ENCODE measurements around the gene METTL21A. TPM values are rescaled to one million over a fixed set of nuclear protein-coding genes. Genes with fewer than 3 reads are reported as not detected.

The METTL21A gene
- total and polyA plus RNA-seq, 2 experiments from 2014 or later = 26.9 to 34.6 TPM

DNA sequence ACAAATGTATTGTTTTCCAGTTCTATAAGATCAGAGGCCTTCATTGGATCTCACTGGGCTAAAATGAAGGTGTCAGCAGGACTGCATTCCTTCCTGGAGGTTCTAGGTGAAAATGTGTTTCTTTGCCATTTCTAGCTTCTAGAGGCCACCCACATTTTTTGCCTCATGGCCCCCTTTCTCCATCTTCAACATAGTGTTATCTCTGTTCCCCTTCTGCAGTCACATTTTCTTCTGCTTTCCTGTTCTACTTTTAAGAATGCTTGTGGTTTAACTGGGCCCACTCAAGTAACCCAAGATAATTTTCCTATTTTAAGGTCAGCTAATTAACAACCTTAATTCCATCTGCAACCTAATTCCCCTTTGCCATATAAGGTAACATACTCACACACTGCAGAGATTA, 36.1 kb downstream of the METTL21A start:
- Histone ChIP-seq H3K4me2 (no peak overlapping the region), H3K4me3 (no peak overlapping the region), H3K27me3 (no peaks in the 10 kb centered on the region), H3K9me2 (replicated peaks; ENCODE audit: insufficient read depth) (no peaks in the 10 kb centered on the region), H3K79me2 (peaks cover 4% of the 10 kb centered on the region), H3K4me1 (ENCODE audit: insufficient read depth) (no peaks in the 10 kb centered on the region), H3K36me3 (replicated peaks; ENCODE audit: insufficient read depth, low read depth) (peaks cover 3% of the 10 kb centered on the region), H2AFZ (no peak overlapping the region), H3K9me3 (ENCODE audit: low read depth) (peaks cover 8% of the 10 kb centered on the region), H3K27ac (no peak overlapping the region), H4K20me1 (ENCODE audit: insufficient read depth, poor library complexity, severe bottlenecking) (no peaks in the 10 kb centered on the region)
- TF ChIP-seq, protein P1, sequence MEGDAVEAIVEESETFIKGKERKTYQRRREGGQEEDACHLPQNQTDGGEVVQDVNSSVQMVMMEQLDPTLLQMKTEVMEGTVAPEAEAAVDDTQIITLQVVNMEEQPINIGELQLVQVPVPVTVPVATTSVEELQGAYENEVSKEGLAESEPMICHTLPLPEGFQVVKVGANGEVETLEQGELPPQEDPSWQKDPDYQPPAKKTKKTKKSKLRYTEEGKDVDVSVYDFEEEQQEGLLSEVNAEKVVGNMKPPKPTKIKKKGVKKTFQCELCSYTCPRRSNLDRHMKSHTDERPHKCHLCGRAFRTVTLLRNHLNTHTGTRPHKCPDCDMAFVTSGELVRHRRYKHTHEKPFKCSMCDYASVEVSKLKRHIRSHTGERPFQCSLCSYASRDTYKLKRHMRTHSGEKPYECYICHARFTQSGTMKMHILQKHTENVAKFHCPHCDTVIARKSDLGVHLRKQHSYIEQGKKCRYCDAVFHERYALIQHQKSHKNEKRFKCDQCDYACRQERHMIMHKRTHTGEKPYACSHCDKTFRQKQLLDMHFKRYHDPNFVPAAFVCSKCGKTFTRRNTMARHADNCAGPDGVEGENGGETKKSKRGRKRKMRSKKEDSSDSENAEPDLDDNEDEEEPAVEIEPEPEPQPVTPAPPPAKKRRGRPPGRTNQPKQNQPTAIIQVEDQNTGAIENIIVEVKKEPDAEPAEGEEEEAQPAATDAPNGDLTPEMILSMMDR (IDR thresholded peaks at IDR 0.05; ENCODE audit: poor library complexity) = no peak
- no peak for TF ChIP-seq EZH2 (IDR thresholded peaks at IDR 0.05; ENCODE audit: borderline replicate concordance)
- TF ChIP-seq EZH2phosphoT487 (IDR thresholded peaks at IDR 0.05; ENCODE audit: low read depth, severe bottlenecking, unreplicated experiment) = no peak
- no peak for DNase-seq (ENCODE audit: low spot score)

DNA sequence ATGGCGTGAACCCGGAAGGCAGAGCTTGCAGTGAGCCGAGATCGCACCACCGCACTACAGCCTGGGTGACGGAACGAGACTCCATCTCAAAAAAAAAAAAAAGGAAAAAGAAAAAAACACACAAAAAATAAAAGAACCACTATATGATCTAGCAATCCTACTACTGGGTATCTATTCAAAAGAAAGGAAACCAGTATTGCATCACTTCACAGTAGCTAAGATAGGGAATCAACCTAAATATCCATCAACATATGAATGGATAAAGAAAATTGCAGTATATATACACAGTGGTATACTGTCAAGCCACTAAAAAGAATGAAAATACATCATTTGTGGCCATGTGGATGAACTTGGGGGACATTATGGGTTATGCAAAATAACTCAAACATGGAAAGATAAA, 37.9 kb downstream of the METTL21A start:
- 98% methylated on average over 7 of the region's 7 CpGs for WGBS (ENCODE audit: low lambda C conversion rate, missing lambda C conversion rate)
- no peaks in the 10 kb centered on the region for H3K9me2 ChIP-seq (replicated peaks; ENCODE audit: insufficient read depth)
- H3K27me3 ChIP-seq = no peaks in the 10 kb centered on the region
- TF ChIP-seq, protein P1 (IDR thresholded peaks at IDR 0.05; ENCODE audit: poor library complexity) = no peak
- TF ChIP-seq EZH2 (IDR thresholded peaks at IDR 0.05; ENCODE audit: borderline replicate concordance) = no peak
- TF ChIP-seq EZH2phosphoT487 (IDR thresholded peaks at IDR 0.05; ENCODE audit: low read depth, severe bottlenecking, unreplicated experiment) = no peak
- H3K4me1 ChIP-seq (ENCODE audit: insufficient read depth) = no peaks in the 10 kb centered on the region
- H3K9me3 ChIP-seq (ENCODE audit: low read depth) = peaks cover 8% of the 10 kb centered on the region
- H2AFZ ChIP-seq = no peak overlapping the region
- DNase-seq (ENCODE audit: low spot score) = no peak
- no peak overlapping the region for H3K27ac ChIP-seq
- no peaks in the 10 kb centered on the region for H4K20me1 ChIP-seq (ENCODE audit: insufficient read depth, poor library complexity, severe bottlenecking)
- H3K36me3 ChIP-seq (replicated peaks; ENCODE audit: insufficient read depth, low read depth) = peaks cover 3% of the 10 kb centered on the region
- H3K4me3 ChIP-seq = no peak overlapping the region
- H3K79me2 ChIP-seq = peaks cover 4% of the 10 kb centered on the region
- H3K4me2 ChIP-seq = no peak overlapping the region

DNA sequence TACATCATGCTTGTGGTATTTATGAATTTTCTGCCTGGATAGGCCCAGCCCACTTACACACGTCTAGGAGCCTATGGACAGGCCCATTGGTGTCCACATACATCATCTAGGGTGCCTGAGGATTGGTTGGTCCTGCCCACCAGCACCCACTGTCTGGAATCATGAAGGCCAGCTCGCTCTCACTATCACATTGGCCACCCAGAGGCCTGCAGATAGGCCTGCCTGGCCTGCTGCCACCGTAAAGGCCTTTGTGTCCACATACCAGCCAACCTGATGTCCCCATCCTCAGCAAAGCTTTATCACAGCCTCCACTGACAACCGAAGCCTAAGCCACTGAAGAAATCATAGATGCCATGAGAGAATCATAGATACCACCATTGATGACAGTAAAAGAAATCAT, 40.2 kb downstream of the METTL21A start:
- Histone ChIP-seq H2AFZ (no peak overlapping the region), H3K9me2 (replicated peaks; ENCODE audit: insufficient read depth) (no peaks in the 10 kb centered on the region), H3K27ac (no peak overlapping the region), H4K20me1 (ENCODE audit: insufficient read depth, poor library complexity, severe bottlenecking) (no peaks in the 10 kb centered on the region), H3K36me3 (replicated peaks; ENCODE audit: insufficient read depth, low read depth) (no peaks in the 10 kb centered on the region), H3K4me1 (ENCODE audit: insufficient read depth) (no peaks in the 10 kb centered on the region), H3K27me3 (no peaks in the 10 kb centered on the region), H3K79me2 (no peaks in the 10 kb centered on the region), H3K4me2 (no peak overlapping the region), H3K9me3 (ENCODE audit: low read depth) (no peaks in the 10 kb centered on the region), H3K4me3 (no peak overlapping the region)
- DNase-seq (ENCODE audit: low spot score) = no peak
- 99% methylated on average over 4 of the region's 4 CpGs for WGBS (ENCODE audit: low lambda C conversion rate, missing lambda C conversion rate)
- TF ChIP-seq EZH2 (IDR thresholded peaks at IDR 0.05; ENCODE audit: borderline replicate concordance) (no peak), EZH2phosphoT487 (IDR thresholded peaks at IDR 0.05; ENCODE audit: low read depth, severe bottlenecking, unreplicated experiment) (no peak)
- TF ChIP-seq, protein P1 (IDR thresholded peaks at IDR 0.05; ENCODE audit: poor library complexity) = no peak

DNA sequence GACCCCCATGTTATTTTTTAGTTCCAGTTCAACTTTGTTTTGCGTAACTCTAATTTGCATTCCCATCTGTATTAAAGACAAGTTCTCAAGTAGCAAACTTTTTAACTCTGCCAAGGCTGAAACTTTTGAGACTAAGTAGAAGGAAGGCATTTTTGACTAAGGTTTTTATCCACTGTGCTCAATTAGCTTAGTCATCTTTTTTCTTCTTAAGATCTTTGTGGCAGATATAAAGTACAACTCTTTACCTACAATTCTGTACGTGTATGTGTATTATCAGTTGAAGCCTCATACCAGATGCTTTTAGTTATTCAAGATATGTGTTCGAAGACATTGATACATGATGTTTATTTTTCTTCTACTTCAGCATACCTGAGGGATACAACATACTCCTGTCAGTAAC, 53.8 kb downstream of the METTL21A start:
- Histone ChIP-seq H2AFZ (no peak overlapping the region), H3K36me3 (replicated peaks; ENCODE audit: insufficient read depth, low read depth) (no peaks in the 10 kb centered on the region), H3K4me1 (ENCODE audit: insufficient read depth) (no peaks in the 10 kb centered on the region), H3K27me3 (no peaks in the 10 kb centered on the region), H4K20me1 (ENCODE audit: insufficient read depth, poor library complexity, severe bottlenecking) (no peaks in the 10 kb centered on the region), H3K27ac (no peak overlapping the region), H3K9me3 (ENCODE audit: low read depth) (no peaks in the 10 kb centered on the region), H3K4me3 (no peak overlapping the region), H3K9me2 (replicated peaks; ENCODE audit: insufficient read depth) (no peaks in the 10 kb centered on the region), H3K79me2 (no peaks in the 10 kb centered on the region), H3K4me2 (no peak overlapping the region)
- DNase-seq (ENCODE audit: low spot score) = no peak
- WGBS (ENCODE audit: low lambda C conversion rate, missing lambda C conversion rate) = 77% methylated on average over 3 of the region's 3 CpGs
- TF ChIP-seq EZH2phosphoT487 (IDR thresholded peaks at IDR 0.05; ENCODE audit: low read depth, severe bottlenecking, unreplicated experiment) (no peak), EZH2 (IDR thresholded peaks at IDR 0.05; ENCODE audit: borderline replicate concordance) (no peak)
- TF ChIP-seq, protein P1 (IDR thresholded peaks at IDR 0.05; ENCODE audit: poor library complexity) = no peak

Measured in hepatocyte (in vitro differentiated cells).